Left renal pelvis (tissue), 4 donors: Measurements from ENCODE around the gene ERC1. TPM values are rescaled to one million over a fixed set of nuclear protein-coding genes. Genes with fewer than 3 reads are reported as not detected.
"Not testable (repeated sequence)": the region's sequence is repeated elsewhere in the genome, so short reads cannot be mapped to it uniquely, and the experiment has no call there.

Experiments
- DNase-seq, 4 donors: peaks; one replicate each; pipeline ENCODE4 v3.0.0-alpha.2; 2013; ENCODE audit warnings: low read depth in 4 of 4, low spot score in 3 of 4
- polyA plus RNA-seq, 4 donors: library from polyadenylated mRNA; unstranded; fragments of 120-200 nt; gene quantifications; one replicate each; pipeline ENCODE4 v1.2.1, GENCODE V29; 2013; ENCODE audit not compliant: insufficient read length in 4 of 4

Gene ERC1
- polyA plus RNA-seq, 4 donors = 30.1 to 42.4 (median 37.8) TPM

GRCh38 chr12:1213205-1213604 is 222.2 kb downstream of the ERC1 start:
- no peak for DNase-seq

GRCh38 chr12:1213618-1214205 is 222.7 kb downstream of the ERC1 start:
- DNase-seq = no peak

GRCh38 chr12:1216560-1216959 is 225.5 kb downstream of the ERC1 start:
- DNase-seq = no peak

GRCh38 chr12:1217191-1217949 is 226.3 kb downstream of the ERC1 start:
- DNase-seq = peak in 1 of 4 donors; percentile 61

- DNase-seq = no peak
Observed at GRCh38 chr12:1218369-1218768, 227.3 kb downstream of the ERC1 start.

- no peak for DNase-seq
Observed at GRCh38 chr12:1220127-1221092, 229.4 kb downstream of the ERC1 start.

GRCh38 chr12:1222858-1223639 is 232.0 kb downstream of the ERC1 start:
- DNase-seq = no peak

- DNase-seq = no peak
Observed at GRCh38 chr12:1226951-1227350, 235.9 kb downstream of the ERC1 start.

GRCh38 chr12:1234073-1234472 is 243.1 kb downstream of the ERC1 start:
- DNase-seq = no peak

GRCh38 chr12:1246637-1247036 is 255.6 kb downstream of the ERC1 start:
- peak in 2 of 4 donors; percentile 6 to 7 for DNase-seq

GRCh38 chr12:1250641-1251040 is 259.6 kb downstream of the ERC1 start:
- no peak for DNase-seq

GRCh38 chr12:1252758-1253157 is 261.7 kb downstream of the ERC1 start:
- no peak for DNase-seq

- DNase-seq = not testable (repeated sequence)
Observed at GRCh38 chr12:1255125-1255524, 264.1 kb downstream of the ERC1 start.

- DNase-seq = not testable (repeated sequence)
Observed at GRCh38 chr12:1255854-1256253, 264.8 kb downstream of the ERC1 start.

GRCh38 chr12:1256285-1256684 is 265.3 kb downstream of the ERC1 start:
- DNase-seq = no peak

- no peak for DNase-seq
Observed at GRCh38 chr12:1256991-1257390, 266.0 kb downstream of the ERC1 start.

GRCh38 chr12:1262011-1262410 is 271.0 kb downstream of the ERC1 start:
- DNase-seq = no peak

- DNase-seq = no peak
Observed at GRCh38 chr12:1267243-1267642, 276.2 kb downstream of the ERC1 start.

GRCh38 chr12:1272142-1272541 is 281.1 kb downstream of the ERC1 start:
- no peak for DNase-seq

- no peak for DNase-seq
Observed at GRCh38 chr12:1273051-1273450, 282.0 kb downstream of the ERC1 start.
